ENCODE results near the gene FAM193B. TPM values are rescaled to one million over a fixed set of nuclear protein-coding genes. Genes with fewer than 3 reads are reported as not detected.

The FAM193B gene
- polyA plus RNA-seq, 3 donors: 1.6 to 216 (median 1.9) TPM

DNA sequence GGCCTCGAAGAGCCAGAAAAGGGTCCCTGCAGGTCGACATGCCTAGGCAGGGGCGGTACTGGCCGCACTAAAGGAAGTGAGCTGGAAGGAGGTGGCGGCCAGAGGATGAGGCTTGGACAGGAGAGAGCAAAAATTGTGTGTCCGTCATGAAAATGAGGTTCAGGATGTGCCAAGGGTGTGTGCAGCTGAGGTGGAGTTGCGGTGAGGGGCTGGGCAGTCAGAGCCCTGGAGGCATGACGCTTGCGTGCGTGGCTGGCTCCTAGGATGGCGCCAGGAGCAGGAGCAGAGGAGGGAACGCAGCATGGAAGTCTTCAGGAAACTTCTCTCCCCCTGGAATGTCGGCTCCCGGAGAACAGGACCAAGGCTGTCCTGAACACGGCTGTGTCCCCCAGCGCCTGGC, 51.5 kb downstream of the FAM193B start:
- no peak overlapping the region for H3K4me3 Mint-ChIP-seq

DNA sequence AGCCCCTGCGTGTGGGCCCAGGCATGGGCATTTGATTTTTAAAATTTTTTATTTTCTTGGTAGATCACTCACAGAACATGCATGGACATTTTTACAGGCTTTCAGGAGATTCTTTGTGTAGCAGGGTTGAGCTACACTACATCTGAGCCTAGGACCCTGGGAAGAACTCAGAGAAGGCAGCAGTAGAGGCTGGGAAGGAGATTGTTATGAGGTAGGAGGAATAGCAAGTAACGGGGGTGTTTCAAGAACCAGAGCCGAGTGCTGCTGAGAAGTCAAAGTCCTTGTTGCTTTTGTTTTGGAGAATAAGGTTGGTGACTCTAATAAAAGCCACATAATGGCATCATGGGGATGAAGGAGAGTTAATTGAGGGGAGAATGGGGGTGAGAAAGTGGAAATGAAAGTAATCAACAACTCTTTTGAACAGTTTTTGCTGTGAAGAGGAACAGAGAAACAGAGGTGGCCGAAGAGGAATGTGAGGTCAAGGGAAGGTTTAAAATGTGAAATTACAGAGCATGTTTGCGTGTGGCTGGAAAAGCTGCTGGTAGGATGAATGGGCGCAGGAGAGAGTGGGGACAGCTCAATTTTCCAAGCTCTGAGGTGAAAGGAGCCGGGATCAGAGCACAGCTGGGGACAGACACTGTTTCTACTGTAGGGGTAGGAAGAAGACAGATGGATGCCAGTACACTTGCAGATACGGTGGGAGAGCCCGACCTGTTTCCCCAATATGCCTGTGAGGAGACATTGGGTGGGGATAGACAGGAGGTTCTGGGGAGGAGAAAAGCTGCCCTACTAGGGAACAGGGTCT, 52.3 kb downstream of the FAM193B start:
- H3K4me1 Mint-ChIP-seq: peaks cover 64% of the 10 kb centered on the region
- peaks cover 19 to 30% (median 21%) of the 10 kb centered on the region in 3 donors for H3K27me3 Mint-ChIP-seq (ENCODE audit: low read depth in 3 of 3)
- peaks cover 0 to 3% (median 0%) of the 10 kb centered on the region in 7 donors for H3K9me3 Mint-ChIP-seq

More for the DNA sequence above, 51.5 kb downstream of the FAM193B start:
- intact Hi-C loops (cut with micrococcal nuclease): loop anchor here (2.0 to 10.0 kb wide), 3 partner anchors 111 to 188 kb away; partner anchors contain the start of gene MXD3 (in 1 of the 2)
- H4K20me1 ChIP-seq (ENCODE audit: insufficient read depth, low read length): peaks cover 76% of the 10 kb centered on the region
- peaks cover 71 to 80% of the 10 kb centered on the region in 2 donors for H3K4me1 ChIP-seq (ENCODE audit: control insufficient read depth in 1 of 2, insufficient read depth in 2 of 2, low read length in 2 of 2)
- peaks cover 70% of the 10 kb centered on the region for H3K4me1 Mint-ChIP-seq
- H2AFZ ChIP-seq (ENCODE audit: insufficient read depth, low read depth, low read length, poor library complexity, severe bottlenecking): no peak overlapping the region
- H3K9me3 Mint-ChIP-seq: peaks cover 0 to 3% (median 0%) of the 10 kb centered on the region in 7 donors
- DNase-seq: no peak
- peaks cover 33% of the 10 kb centered on the region for H3K79me2 ChIP-seq (ENCODE audit: insufficient read depth, low read length)
- H3K9me3 ChIP-seq (replicated peaks in 1 of 2; ENCODE audit: control insufficient read depth in 1 of 2, insufficient read depth in 1 of 2, low read length in 2 of 2): no peaks in the 10 kb centered on the region
- H3K27ac ChIP-seq (ENCODE audit: low read depth in 1 of 2, low read length in 2 of 2): peak overlapping the region; percentile 36 to 60
- no peak overlapping the region for H3K4me3 ChIP-seq (replicated peaks in 1 of 3; ENCODE audit: low read depth in 2 of 3, low read length in 3 of 3)
- H3K4me2 ChIP-seq (replicated peaks; ENCODE audit: extremely low read depth, low read length, poor library complexity, severe bottlenecking): peak overlapping the region; percentile 8
- H3K27ac Mint-ChIP-seq: peak overlapping the region in 5 of 7 donors; percentile 20 to 81 (median 69)
- peaks cover 42 to 58% of the 10 kb centered on the region in 2 donors for H3K36me3 Mint-ChIP-seq
- peaks cover 21 to 28% (median 24%) of the 10 kb centered on the region in 3 donors for H3K27me3 Mint-ChIP-seq (ENCODE audit: low read depth in 3 of 3)
- peaks cover 0 to 17% of the 10 kb centered on the region in 2 donors for H3K27me3 ChIP-seq (ENCODE audit: control insufficient read depth in 2 of 2, insufficient read depth in 2 of 2, low read length in 2 of 2)
- H3K36me3 ChIP-seq (replicated peaks in 1 of 2; ENCODE audit: control insufficient read depth in 1 of 2, insufficient read depth in 2 of 2, low read length in 2 of 2): peaks cover 34 to 42% of the 10 kb centered on the region in 2 donors
- 83% methylated on average over 16 of the region's 16 CpGs for WGBS (ENCODE audit: insufficient coverage)
- TF ChIP-seq, protein P1, sequence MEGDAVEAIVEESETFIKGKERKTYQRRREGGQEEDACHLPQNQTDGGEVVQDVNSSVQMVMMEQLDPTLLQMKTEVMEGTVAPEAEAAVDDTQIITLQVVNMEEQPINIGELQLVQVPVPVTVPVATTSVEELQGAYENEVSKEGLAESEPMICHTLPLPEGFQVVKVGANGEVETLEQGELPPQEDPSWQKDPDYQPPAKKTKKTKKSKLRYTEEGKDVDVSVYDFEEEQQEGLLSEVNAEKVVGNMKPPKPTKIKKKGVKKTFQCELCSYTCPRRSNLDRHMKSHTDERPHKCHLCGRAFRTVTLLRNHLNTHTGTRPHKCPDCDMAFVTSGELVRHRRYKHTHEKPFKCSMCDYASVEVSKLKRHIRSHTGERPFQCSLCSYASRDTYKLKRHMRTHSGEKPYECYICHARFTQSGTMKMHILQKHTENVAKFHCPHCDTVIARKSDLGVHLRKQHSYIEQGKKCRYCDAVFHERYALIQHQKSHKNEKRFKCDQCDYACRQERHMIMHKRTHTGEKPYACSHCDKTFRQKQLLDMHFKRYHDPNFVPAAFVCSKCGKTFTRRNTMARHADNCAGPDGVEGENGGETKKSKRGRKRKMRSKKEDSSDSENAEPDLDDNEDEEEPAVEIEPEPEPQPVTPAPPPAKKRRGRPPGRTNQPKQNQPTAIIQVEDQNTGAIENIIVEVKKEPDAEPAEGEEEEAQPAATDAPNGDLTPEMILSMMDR (IDR thresholded peaks at IDR 0.05): no peak
- no peak overlapping the region for H3K9ac ChIP-seq (ENCODE audit: insufficient read depth, low read length, poor library complexity, severe bottlenecking)

More for the DNA sequence above, 52.3 kb downstream of the FAM193B start:
- H3K27ac ChIP-seq (ENCODE audit: low read depth in 1 of 2, low read length in 2 of 2): peak overlapping the region; percentile 36 to 60
- 28% methylated on average over 8 of the region's 9 CpGs for WGBS (ENCODE audit: insufficient coverage)
- peaks cover 68% of the 10 kb centered on the region for H4K20me1 ChIP-seq (ENCODE audit: insufficient read depth, low read length)
- H3K27ac Mint-ChIP-seq: peak overlapping the region; percentile 46 to 90 (median 69)
- peaks cover 66 to 75% of the 10 kb centered on the region in 2 donors for H3K4me1 ChIP-seq (ENCODE audit: control insufficient read depth in 1 of 2, insufficient read depth in 2 of 2, low read length in 2 of 2)
- peaks cover 0 to 17% of the 10 kb centered on the region in 2 donors for H3K27me3 ChIP-seq (ENCODE audit: control insufficient read depth in 2 of 2, insufficient read depth in 2 of 2, low read length in 2 of 2)
- TF ChIP-seq, protein P1 (IDR thresholded peaks at IDR 0.05): no peak
- peaks cover 32 to 37% of the 10 kb centered on the region in 2 donors for H3K36me3 ChIP-seq (replicated peaks in 1 of 2; ENCODE audit: control insufficient read depth in 1 of 2, insufficient read depth in 2 of 2, low read length in 2 of 2)
- H3K9ac ChIP-seq (ENCODE audit: insufficient read depth, low read length, poor library complexity, severe bottlenecking): no peak overlapping the region
- H3K9me3 ChIP-seq (replicated peaks in 1 of 2; ENCODE audit: control insufficient read depth in 1 of 2, insufficient read depth in 1 of 2, low read length in 2 of 2): no peaks in the 10 kb centered on the region
- peak overlapping the region; percentile 7 for H3K4me2 ChIP-seq (replicated peaks; ENCODE audit: extremely low read depth, low read length, poor library complexity, severe bottlenecking)
- H2AFZ ChIP-seq (ENCODE audit: insufficient read depth, low read depth, low read length, poor library complexity, severe bottlenecking): no peak overlapping the region
- DNase-seq: peak in 1 of 3 donors; percentile 28
- peak overlapping the region in 1 of 3 experiments; percentile 5 for H3K4me3 ChIP-seq (replicated peaks in 1 of 3; ENCODE audit: low read depth in 2 of 3, low read length in 3 of 3)
- H3K4me3 Mint-ChIP-seq: peak overlapping the region in 1 of 2 donors; percentile 37
- intact Hi-C loops (cut with micrococcal nuclease): loop anchor here (2.0 to 10.0 kb wide), 3 partner anchors 110 to 187 kb away; partner anchors contain the start of gene MXD3 (in 1 of the 2)
- H3K79me2 ChIP-seq (ENCODE audit: insufficient read depth, low read length): peaks cover 29% of the 10 kb centered on the region
- peaks cover 34 to 50% of the 10 kb centered on the region in 2 donors for H3K36me3 Mint-ChIP-seq

Measured in CD14-positive monocyte (primary cell).